Fibroblast of lung (primary cell): ENCODE measurements around the gene CARMIL1.

Experiments
- EZH2 ChIP-seq: IDR thresholded peaks from 2 replicates; pipeline ENCODE4 v1.5.1; 2012; ENCODE audit warnings: low read length, control low read depth, mild to moderate bottlenecking; ENCODE audit errors: missing control alignments
- TF ChIP-seq, protein P1 (sequence below), 2 donors: IDR thresholded peaks in 1 of 2; conservative IDR thresholded peaks in 1 of 2; 1 replicate in 1 of 2; 2 replicates in 1 of 2; pipeline ENCODE4 v1.5.1; 2011 to 2012; ENCODE audit warnings: low read length in 2 of 2, control low read depth in 1 of 2, inconsistent platforms in 1 of 2, low read depth in 1 of 2, mild to moderate bottlenecking in 1 of 2

DNA sequence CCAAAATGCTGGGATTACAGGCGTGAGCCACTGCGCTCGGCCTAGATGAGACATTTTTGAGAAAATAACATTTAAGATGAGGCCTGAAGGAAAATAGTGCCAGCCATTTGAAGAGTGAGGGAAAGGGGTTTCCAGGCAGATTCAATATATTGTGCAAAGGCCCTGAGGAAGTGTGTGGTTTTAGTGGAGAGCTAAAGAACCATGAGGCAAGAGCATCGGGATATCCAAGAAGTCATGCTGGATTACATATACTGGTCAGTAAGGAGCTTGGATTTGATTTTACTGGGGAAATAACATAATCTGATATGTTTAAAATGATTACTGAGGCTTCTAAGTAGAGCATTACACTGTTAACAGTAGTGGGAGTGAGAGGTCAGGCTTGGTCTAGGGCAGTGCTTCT, 47.0 kb downstream of the CARMIL1 start:
- TF ChIP-seq, protein P1, sequence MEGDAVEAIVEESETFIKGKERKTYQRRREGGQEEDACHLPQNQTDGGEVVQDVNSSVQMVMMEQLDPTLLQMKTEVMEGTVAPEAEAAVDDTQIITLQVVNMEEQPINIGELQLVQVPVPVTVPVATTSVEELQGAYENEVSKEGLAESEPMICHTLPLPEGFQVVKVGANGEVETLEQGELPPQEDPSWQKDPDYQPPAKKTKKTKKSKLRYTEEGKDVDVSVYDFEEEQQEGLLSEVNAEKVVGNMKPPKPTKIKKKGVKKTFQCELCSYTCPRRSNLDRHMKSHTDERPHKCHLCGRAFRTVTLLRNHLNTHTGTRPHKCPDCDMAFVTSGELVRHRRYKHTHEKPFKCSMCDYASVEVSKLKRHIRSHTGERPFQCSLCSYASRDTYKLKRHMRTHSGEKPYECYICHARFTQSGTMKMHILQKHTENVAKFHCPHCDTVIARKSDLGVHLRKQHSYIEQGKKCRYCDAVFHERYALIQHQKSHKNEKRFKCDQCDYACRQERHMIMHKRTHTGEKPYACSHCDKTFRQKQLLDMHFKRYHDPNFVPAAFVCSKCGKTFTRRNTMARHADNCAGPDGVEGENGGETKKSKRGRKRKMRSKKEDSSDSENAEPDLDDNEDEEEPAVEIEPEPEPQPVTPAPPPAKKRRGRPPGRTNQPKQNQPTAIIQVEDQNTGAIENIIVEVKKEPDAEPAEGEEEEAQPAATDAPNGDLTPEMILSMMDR (conservative IDR thresholded peaks at IDR 0.05 in 1 of 2, IDR thresholded peaks at IDR 0.05 in 1 of 2; ENCODE audit: low read depth in 1 of 2, low read length in 2 of 2), result no peak
- no peak for TF ChIP-seq EZH2
